Rectal smooth muscle tissue (tissue), 1 donor: ENCODE data around the gene STK32B.

Experiments
- H3K27ac ChIP-seq: one replicate; pipeline ENCODE4 v1.7.0; 2013; ENCODE audit warnings: low read depth, low read length, inconsistent platforms
- H3K27me3 ChIP-seq: one replicate; pipeline ENCODE4 v1.7.0; 2013; ENCODE audit warnings: low read length; ENCODE audit not compliant: control insufficient read depth, insufficient read depth
- H3K36me3 ChIP-seq: one replicate; pipeline ENCODE4 v1.7.0; 2013; ENCODE audit warnings: low read length; ENCODE audit not compliant: control insufficient read depth, insufficient read depth
- H3K4me1 ChIP-seq: one replicate; pipeline ENCODE4 v1.7.0; 2013; ENCODE audit warnings: low read length; ENCODE audit not compliant: control insufficient read depth, insufficient read depth
- H3K4me3 ChIP-seq: one replicate; pipeline ENCODE4 v1.7.0; 2013; ENCODE audit warnings: low read length
- H3K9ac ChIP-seq: one replicate; pipeline ENCODE4 v1.7.0; 2013; ENCODE audit warnings: low read length

Gene STK32B

GRCh38 chr4:5340991-5341451, 289.7 kb downstream of the STK32B start:
- H3K36me3 ChIP-seq, result no peaks in the 10 kb centered on the region
- no peak overlapping the region for H3K27ac ChIP-seq
- H3K9ac ChIP-seq, result no peak overlapping the region
- H3K4me1 ChIP-seq, result no peaks in the 10 kb centered on the region
- no peaks in the 10 kb centered on the region for H3K27me3 ChIP-seq
- no peak overlapping the region for H3K4me3 ChIP-seq

- H3K4me1 ChIP-seq, result no peaks in the 10 kb centered on the region
- no peak overlapping the region for H3K4me3 ChIP-seq
- H3K27me3 ChIP-seq, result no peaks in the 10 kb centered on the region
- H3K27ac ChIP-seq, result no peak overlapping the region
- H3K9ac ChIP-seq, result no peak overlapping the region
- no peaks in the 10 kb centered on the region for H3K36me3 ChIP-seq
These were observed 290.2 kb downstream of the STK32B start for GRCh38 chr4:5341526-5341925.

DNA sequence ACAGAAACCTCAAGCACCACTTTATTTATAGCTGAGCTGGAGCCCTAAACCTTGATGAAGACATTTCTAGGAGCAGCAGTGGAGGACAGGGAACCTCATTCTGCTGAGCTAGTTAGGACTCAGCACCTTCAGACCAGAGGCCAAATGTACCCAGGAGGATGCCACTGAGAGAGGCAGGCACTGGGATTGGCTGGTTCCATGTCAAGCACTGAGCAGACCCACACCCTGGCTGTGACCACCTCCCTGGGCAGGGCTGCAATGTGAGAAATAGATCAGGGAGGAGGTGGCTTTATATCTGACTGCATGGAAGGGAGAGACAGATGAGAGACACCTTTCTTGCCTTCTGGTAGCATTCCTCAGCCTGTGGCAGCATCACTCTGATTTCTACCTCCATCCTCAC, 304.6 kb downstream of the STK32B start:
- Histone ChIP-seq H3K27ac (no peak overlapping the region), H3K36me3 (no peaks in the 10 kb centered on the region), H3K27me3 (no peaks in the 10 kb centered on the region), H3K4me1 (no peaks in the 10 kb centered on the region), H3K9ac (no peak overlapping the region), H3K4me3 (no peak overlapping the region)

- Histone ChIP-seq H3K27ac (no peak overlapping the region), H3K4me3 (no peak overlapping the region), H3K9ac (no peak overlapping the region), H3K27me3 (no peaks in the 10 kb centered on the region), H3K36me3 (no peaks in the 10 kb centered on the region), H3K4me1 (no peaks in the 10 kb centered on the region)
These were observed 306.6 kb downstream of the STK32B start for GRCh38 chr4:5357870-5358269.

DNA sequence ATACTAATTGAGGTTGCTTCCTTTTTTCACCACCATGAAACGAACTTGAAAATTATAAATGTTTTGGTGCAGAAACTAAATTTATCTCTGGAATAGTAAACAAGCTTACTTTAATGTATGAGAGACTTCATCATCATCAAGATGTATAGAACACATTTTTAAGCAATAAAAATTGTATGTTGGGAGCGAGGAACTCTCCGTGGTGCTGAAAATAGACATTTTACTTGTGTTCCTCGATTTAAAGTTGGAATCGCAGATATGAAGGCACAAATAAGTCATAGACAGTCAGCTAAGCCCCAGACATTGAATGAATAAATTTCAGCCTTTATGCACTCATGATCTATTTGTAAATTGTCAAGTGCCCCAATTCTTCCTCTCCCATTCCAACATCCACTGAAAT, 310.7 kb downstream of the STK32B start:
- Histone ChIP-seq H3K9ac (no peak overlapping the region), H3K4me1 (no peaks in the 10 kb centered on the region), H3K4me3 (no peak overlapping the region), H3K27ac (no peak overlapping the region), H3K27me3 (no peaks in the 10 kb centered on the region), H3K36me3 (no peaks in the 10 kb centered on the region)

DNA sequence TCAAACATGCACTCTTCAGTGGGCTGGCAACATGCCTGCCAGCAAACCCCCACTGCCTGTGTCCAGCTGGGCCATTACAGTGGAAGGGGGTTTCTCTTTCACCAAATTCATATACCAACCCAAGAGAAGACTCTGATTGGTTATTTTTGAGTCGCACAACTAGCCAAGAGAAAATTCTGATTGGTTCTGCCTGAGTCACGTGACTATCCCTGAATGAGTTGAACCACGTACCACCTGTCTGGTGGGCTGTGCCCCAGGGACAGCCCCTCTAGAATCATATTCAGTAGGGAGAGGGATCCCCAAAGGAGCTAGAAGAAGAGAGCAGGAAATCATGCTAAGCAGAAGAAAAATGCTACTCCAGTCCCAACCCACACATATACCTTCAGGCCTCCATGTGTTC, 313.1 kb downstream of the STK32B start:
- no peak overlapping the region for H3K9ac ChIP-seq
- H3K36me3 ChIP-seq, result no peaks in the 10 kb centered on the region
- no peak overlapping the region for H3K27ac ChIP-seq
- H3K4me1 ChIP-seq, result no peaks in the 10 kb centered on the region
- no peaks in the 10 kb centered on the region for H3K27me3 ChIP-seq
- H3K4me3 ChIP-seq, result no peak overlapping the region

DNA sequence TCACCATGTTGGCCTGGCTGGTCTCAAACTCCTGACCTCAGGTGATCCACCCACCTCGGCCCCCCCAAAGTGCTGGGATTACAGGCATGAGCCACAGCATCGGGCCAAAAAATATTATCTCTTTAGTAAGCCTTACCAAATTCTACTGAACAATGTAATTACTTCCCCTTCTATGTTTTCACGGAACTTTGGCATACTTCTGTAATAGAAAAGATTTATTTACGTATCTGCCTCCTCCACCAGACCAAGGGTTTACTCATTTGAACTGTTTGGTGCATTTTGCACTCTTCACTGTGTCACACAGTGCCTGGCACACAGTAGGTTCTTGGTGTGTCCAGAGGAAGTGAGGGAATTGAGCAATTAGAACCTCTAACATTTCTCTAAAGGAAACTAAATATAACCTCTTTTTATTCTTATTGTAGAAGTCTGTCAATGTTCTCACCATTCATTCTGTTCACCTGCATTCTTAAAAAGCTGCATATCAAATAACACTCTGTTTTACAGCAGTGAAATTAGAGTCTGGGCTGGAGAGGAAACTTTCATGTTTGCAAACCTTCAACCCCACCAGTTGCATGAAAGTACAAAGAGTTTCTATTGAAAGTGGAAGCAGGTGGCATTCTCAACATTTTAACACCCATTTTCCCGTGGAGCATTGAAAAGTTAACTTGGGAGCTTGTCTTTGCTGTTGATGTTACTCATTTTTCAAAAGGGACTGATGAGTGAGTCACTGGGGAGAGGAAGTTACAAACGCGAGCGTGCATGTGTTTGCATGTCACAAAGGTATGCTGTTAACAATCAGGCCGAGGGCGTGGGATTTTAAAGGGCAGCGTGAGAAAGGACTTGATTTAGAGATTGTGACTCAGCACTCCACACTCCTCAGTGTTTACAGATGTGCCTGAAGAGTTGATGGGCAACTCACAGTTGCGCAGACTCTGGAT, 314.1 kb downstream of the STK32B start:
- Histone ChIP-seq H3K9ac (no peak overlapping the region), H3K4me3 (no peak overlapping the region), H3K27me3 (no peaks in the 10 kb centered on the region), H3K27ac (no peak overlapping the region), H3K4me1 (no peaks in the 10 kb centered on the region), H3K36me3 (no peaks in the 10 kb centered on the region)

DNA sequence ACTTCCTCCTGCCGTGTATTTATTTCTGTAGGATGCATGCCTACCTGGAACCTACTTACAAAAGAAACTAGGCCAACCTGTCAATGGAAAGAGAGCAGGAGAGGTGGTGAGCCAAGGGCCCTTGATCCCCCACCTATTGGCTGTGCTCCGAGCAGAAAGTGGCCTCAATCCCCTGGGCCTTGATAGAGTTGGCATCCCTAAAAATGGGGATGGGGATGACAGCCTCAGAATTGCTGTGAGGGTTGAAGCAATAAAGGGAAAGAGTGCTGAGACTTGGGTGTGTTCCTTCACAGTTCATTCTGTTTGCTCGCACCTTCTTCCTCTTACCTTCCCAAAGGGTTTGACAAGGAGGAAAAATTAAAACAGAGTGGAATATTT, 314.7 kb downstream of the STK32B start:
- Histone ChIP-seq H3K27ac (no peak overlapping the region), H3K27me3 (no peaks in the 10 kb centered on the region), H3K36me3 (no peaks in the 10 kb centered on the region), H3K4me1 (no peaks in the 10 kb centered on the region), H3K9ac (no peak overlapping the region), H3K4me3 (no peak overlapping the region)

DNA sequence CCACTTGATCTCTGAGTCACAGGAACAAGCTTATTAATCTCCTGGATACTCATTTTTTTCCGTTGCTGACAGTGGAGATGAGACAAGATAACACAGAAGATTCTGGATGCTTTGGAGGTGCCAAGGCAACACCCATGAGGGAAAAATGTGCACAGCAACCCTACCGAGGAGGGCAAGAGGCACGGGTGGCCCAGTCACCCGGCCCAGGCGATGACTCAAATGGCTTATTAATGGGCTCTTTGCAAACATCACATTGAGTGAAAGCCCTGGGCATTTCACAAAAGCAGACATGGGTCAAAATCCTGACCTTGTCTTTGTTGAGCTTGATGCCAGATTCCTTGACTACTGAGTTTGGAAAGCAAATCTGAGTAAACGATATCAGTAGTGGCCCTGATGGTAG, 315.1 kb downstream of the STK32B start:
- Histone ChIP-seq H3K4me3 (no peak overlapping the region), H3K4me1 (no peaks in the 10 kb centered on the region), H3K36me3 (no peaks in the 10 kb centered on the region), H3K27me3 (no peaks in the 10 kb centered on the region), H3K9ac (no peak overlapping the region), H3K27ac (no peak overlapping the region)

DNA sequence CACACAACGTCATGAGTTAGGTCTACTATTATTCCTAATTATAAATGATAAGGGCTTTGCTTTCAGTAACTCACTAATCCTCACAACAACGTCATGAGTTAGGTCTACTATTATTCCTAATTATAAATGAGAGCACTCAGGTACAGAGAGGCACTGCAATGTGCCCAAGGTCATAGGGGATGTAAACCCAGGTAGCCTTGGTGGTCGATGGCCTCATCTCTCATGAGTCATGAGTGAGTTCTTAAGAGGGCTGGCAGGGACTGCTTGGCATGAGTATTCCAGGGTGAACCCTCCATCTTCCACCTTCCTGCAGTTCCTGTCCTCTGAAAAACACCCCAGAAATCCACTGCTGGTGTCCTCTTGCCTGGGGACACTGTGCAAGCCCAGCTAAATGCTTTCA, 317.1 kb downstream of the STK32B start:
- H3K27ac ChIP-seq, result no peak overlapping the region
- H3K9ac ChIP-seq, result no peak overlapping the region
- no peak overlapping the region for H3K4me3 ChIP-seq
- no peaks in the 10 kb centered on the region for H3K4me1 ChIP-seq
- H3K27me3 ChIP-seq, result no peaks in the 10 kb centered on the region
- H3K36me3 ChIP-seq, result no peaks in the 10 kb centered on the region

GRCh38 chr4:5370286-5370685, 319.0 kb downstream of the STK32B start:
- Histone ChIP-seq H3K9ac (no peak overlapping the region), H3K4me1 (no peaks in the 10 kb centered on the region), H3K27ac (no peak overlapping the region), H3K36me3 (no peaks in the 10 kb centered on the region), H3K27me3 (no peaks in the 10 kb centered on the region), H3K4me3 (no peak overlapping the region)

GRCh38 chr4:5371415-5372190, 320.3 kb downstream of the STK32B start:
- Histone ChIP-seq H3K4me1 (no peaks in the 10 kb centered on the region), H3K36me3 (no peaks in the 10 kb centered on the region), H3K27ac (no peak overlapping the region), H3K4me3 (no peak overlapping the region), H3K9ac (no peak overlapping the region), H3K27me3 (no peaks in the 10 kb centered on the region)
